Right atrium auricular region (tissue), 2 donors: ENCODE results near the gene FGD1. TPM values are rescaled to one million over a fixed set of nuclear protein-coding genes. Genes with fewer than 3 reads are reported as not detected.

Experiments
- DNase-seq: peaks from one replicate; pipeline ENCODE4 v3.0.0-alpha.2; 2019; ENCODE audit warnings: low spot score
- H3K27ac ChIP-seq, 2 donors: fragments of 200-600 bp; sonication (generic); 1 replicate in 1 of 2; 2 replicates in 1 of 2; pipeline ENCODE4 v1.5.1; 2016 to 2019
- H3K27me3 ChIP-seq, 2 donors: fragments of 200-600 bp; sonication (generic); one replicate each; pipeline versions ENCODE4 v1.5.1 to v1.6.0; 2017 to 2019
- H3K36me3 ChIP-seq: fragments of 200-600 bp; sonication (generic); one replicate; pipeline ENCODE4 v1.5.1; 2016
- H3K4me1 ChIP-seq, 2 donors: fragments of 200-600 bp; sonication (generic); one replicate each; pipeline versions ENCODE4 v1.5.1 to v1.6.0; 2017 to 2019
- H3K4me3 ChIP-seq, 2 donors: fragments of 200-600 bp; sonication (generic); 1 replicate in 1 of 2; 2 replicates in 1 of 2; pipeline ENCODE4 v1.5.1; 2017 to 2019; ENCODE audit warnings: mild to moderate bottlenecking in 1 of 2, moderate library complexity in 1 of 2
- H3K9me3 ChIP-seq, 2 donors: fragments of 200-600 bp; sonication (generic); one replicate each; pipeline ENCODE4 v1.5.1; 2019
- total RNA-seq, 2 donors: library from RNA; depleted of rRNA; stranded (reverse); fragments of >200 nt; gene quantifications; one replicate each; pipeline ENCODE4 v1.1.0, GENCODE V29; 2016
- TF ChIP-seq, protein P1 (sequence below), 2 donors: fragments of 200-600 bp; sonication (generic); IDR thresholded peaks; one replicate each; pipeline ENCODE4 v1.5.1; 2019; ENCODE audit warnings: antibody characterized with exemption in 2 of 2

The FGD1 gene
- total RNA-seq, 2 donors from 2014 or later, result 5.7 to 6.6 TPM

DNA sequence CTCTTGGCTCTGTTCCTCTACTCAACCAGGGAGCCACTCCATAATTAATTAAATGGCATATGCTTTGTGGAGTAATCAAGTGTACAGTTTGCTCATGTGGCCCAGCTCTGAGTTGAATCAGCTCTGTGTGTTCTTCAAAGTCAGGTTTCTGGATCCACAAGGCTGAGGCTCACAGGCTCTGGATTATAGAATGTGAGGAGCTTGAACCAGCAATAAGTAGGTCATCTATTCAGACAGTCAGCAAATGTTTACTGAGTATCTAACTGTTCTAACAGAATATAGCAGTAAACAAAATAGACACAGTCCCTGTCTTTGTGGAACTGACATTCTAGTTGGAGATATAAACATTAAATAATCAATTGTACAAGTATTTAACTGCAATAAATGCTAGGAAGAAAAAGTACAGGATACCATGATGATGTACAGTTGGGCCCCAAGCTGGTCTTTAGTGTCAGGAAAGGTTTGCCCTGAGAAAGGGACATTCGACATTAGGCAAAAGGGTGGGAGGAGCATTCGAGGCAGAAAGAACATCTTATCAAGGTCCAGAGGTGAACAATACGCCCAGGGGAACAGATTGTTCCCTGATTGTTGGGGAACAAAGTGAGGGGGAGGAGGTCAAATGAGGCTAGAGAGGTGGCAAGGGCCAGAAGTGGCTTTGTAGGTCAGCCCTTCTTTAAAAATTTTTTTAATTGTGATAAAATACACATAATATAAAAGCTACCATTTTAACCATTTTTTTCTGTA, 76.3 kb downstream of the FGD1 start:
- Histone ChIP-seq H3K4me3 (no peak overlapping the region), H3K4me1 (peaks cover 0 to 8% of the 10 kb centered on the region in 2 donors), H3K27ac (no peak overlapping the region), H3K9me3 (no peaks in the 10 kb centered on the region), H3K27me3 (no peaks in the 10 kb centered on the region), H3K36me3 (no peaks in the 10 kb centered on the region)
- TF ChIP-seq, protein P1, sequence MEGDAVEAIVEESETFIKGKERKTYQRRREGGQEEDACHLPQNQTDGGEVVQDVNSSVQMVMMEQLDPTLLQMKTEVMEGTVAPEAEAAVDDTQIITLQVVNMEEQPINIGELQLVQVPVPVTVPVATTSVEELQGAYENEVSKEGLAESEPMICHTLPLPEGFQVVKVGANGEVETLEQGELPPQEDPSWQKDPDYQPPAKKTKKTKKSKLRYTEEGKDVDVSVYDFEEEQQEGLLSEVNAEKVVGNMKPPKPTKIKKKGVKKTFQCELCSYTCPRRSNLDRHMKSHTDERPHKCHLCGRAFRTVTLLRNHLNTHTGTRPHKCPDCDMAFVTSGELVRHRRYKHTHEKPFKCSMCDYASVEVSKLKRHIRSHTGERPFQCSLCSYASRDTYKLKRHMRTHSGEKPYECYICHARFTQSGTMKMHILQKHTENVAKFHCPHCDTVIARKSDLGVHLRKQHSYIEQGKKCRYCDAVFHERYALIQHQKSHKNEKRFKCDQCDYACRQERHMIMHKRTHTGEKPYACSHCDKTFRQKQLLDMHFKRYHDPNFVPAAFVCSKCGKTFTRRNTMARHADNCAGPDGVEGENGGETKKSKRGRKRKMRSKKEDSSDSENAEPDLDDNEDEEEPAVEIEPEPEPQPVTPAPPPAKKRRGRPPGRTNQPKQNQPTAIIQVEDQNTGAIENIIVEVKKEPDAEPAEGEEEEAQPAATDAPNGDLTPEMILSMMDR (IDR thresholded peaks at IDR 0.05), result no peak
- no peak for DNase-seq

DNA sequence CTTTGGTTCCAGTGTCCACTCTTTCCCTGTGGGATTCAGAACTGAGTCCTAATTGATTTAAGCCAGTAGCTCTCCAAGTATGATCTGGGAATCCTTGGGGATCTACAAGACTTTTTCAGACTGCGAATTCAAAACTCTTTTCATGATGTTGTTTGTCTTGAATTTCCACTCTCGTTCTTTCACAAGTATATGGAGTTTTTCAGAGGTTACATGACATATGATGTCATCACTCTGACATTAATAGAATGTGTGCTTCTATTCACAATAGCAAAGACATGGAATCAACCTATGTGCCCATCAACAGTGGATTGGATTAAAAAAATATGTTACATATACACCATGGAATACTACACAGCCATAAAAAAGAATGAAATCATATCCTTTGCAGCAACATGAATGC, 79.1 kb downstream of the FGD1 start:
- Histone ChIP-seq H3K9me3 (no peaks in the 10 kb centered on the region), H3K27ac (no peak overlapping the region), H3K4me1 (peaks cover 0 to 8% of the 10 kb centered on the region in 2 donors), H3K4me3 (no peak overlapping the region), H3K36me3 (no peaks in the 10 kb centered on the region), H3K27me3 (no peaks in the 10 kb centered on the region)
- DNase-seq, result no peak
- TF ChIP-seq, protein P1 (IDR thresholded peaks at IDR 0.05), result no peak

GRCh38 chrX:54415534-54416350, 80.3 kb downstream of the FGD1 start:
- H3K4me1 ChIP-seq, result peaks cover 0 to 8% of the 10 kb centered on the region in 2 donors
- TF ChIP-seq, protein P1 (IDR thresholded peaks at IDR 0.05), result no peak

GRCh38 chrX:54413753-54414152, 82.3 kb downstream of the FGD1 start:
- H3K27ac ChIP-seq, result no peak overlapping the region
- H3K27me3 ChIP-seq, result no peaks in the 10 kb centered on the region
- TF ChIP-seq, protein P1 (IDR thresholded peaks at IDR 0.05), result no peak
- no peak overlapping the region for H3K4me3 ChIP-seq
- no peaks in the 10 kb centered on the region for H3K9me3 ChIP-seq
- no peaks in the 10 kb centered on the region for H3K36me3 ChIP-seq
- no peaks in the 10 kb centered on the region for H3K4me1 ChIP-seq
- no peak for DNase-seq

More at GRCh38 chrX:54415534-54416350, 80.3 kb downstream of the FGD1 start:
- H3K4me3 ChIP-seq, result no peak overlapping the region
- no peak for DNase-seq
- H3K9me3 ChIP-seq, result no peaks in the 10 kb centered on the region
- no peaks in the 10 kb centered on the region for H3K27me3 ChIP-seq
- no peak overlapping the region for H3K27ac ChIP-seq
- no peaks in the 10 kb centered on the region for H3K36me3 ChIP-seq

DNA sequence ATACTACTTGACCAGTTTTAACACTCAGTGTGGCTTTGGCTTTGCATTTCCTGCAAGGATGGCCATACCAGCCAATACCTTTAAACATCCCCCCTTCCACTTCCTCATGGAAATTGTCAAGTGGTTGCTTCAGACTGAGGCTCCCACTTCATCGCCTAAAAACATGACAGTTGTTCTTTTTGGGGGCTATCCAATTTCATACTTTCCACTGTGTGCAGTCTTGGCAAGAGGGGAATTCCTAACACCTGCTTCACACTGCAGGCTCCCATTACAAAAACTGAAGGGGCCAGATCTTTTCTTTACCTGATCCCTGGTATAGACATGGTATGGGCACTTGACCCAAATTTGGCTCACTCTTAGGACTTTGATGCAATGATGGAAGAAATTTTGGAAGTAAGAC, 84.3 kb downstream of the FGD1 start:
- Histone ChIP-seq H3K27ac (no peak overlapping the region), H3K27me3 (no peaks in the 10 kb centered on the region), H3K4me1 (no peaks in the 10 kb centered on the region), H3K9me3 (no peaks in the 10 kb centered on the region), H3K4me3 (no peak overlapping the region), H3K36me3 (no peaks in the 10 kb centered on the region)
- TF ChIP-seq, protein P1 (IDR thresholded peaks at IDR 0.05), result no peak
- no peak for DNase-seq
